ENCODE measurements around the gene POLG2.
A peak's percentile ranks its signal among the peaks of the same experiment; 100 is the strongest.

The POLG2 gene

DNA sequence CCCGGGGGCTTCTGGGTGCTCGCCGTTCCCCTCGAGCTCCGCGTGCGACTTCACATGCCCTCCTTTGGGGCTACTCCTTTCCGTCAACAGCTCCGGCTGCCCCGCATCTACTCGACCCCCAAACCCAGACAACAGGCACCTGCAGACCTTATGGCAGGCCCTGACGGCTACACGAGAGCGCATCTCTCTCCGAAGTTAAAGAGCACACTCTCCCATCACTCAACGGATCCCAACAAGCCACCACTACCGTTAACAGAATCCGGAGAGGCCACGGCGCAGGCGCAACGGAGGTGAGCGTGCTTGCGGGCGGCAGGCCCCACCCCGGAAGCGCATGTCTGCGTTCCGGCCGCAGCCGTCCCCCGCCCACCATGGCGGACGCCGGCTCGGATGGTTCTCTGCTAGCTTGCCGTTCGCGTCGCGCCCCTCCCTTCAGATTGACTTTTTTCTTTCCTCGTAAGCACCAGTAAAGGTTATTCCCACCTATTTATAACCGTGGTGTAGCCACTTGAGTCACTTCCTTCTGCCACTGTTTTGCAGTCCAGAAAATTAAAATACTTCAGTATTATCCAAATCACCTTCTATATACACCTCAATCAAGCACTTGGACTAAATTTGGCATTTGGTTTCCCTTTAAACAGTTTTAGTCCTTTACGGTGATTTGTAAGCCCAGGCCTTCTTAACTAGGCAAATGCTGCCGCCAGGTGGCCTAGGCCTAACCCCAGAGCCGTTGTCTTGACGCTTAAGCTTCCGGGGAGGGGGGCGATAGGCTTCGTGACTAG, at the start of gene POLG2:
TSS of gene POLG2 (minus strand) at position 269 of the 779 bp plus-strand sequence. CDS start at position 183, 86 bp downstream.
- Mint-ChIP-seq H3K4me3 (peak within 1 kb of the TSS; percentile 95 to 97), H3K9me3 (no peaks in the 10 kb centered on the region), H3K27ac (peak within 1 kb of the TSS; percentile 97), H3K27me3 (no peaks in the 10 kb centered on the region), H3K36me3 (peaks cover 48 to 54% of the 10 kb centered on the region in 2 donors), H3K4me1 (peaks cover 46 to 72% of the 10 kb centered on the region in 2 donors)
- peak; percentile 81 to 92 for ATAC-seq (replicated peaks)
- peak; percentile 94 for DNase-seq

DNA sequence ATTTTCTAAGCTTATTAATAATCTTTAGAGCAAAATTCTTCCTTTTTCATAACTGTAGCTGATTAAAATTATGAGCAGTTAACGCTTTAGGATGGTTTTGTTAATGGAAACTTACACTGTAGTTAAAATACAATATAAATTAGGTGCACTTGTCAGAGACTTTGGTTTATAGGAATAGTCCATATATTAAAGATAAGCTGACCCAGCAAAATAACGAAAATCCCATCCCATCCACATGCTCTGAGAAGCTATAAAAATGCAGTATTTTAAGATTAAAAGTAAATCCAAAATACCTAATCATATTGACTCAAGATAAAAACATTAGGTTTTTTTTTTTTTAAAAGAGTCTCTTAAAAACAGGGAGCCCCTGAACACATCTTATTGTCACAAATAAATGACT, 47.9 kb upstream of the POLG2 start:
- H3K9me3 Mint-ChIP-seq: no peaks in the 10 kb centered on the region
- no peak overlapping the region for H3K4me3 Mint-ChIP-seq
- peaks cover 11 to 20% of the 10 kb centered on the region in 2 donors for H3K36me3 Mint-ChIP-seq
- no peaks in the 10 kb centered on the region for H3K27me3 Mint-ChIP-seq
- DNase-seq (no peak), ATAC-seq (replicated peaks) (no peak)
- no peak overlapping the region for H3K27ac Mint-ChIP-seq
- H3K4me1 Mint-ChIP-seq: no peaks in the 10 kb centered on the region

DNA sequence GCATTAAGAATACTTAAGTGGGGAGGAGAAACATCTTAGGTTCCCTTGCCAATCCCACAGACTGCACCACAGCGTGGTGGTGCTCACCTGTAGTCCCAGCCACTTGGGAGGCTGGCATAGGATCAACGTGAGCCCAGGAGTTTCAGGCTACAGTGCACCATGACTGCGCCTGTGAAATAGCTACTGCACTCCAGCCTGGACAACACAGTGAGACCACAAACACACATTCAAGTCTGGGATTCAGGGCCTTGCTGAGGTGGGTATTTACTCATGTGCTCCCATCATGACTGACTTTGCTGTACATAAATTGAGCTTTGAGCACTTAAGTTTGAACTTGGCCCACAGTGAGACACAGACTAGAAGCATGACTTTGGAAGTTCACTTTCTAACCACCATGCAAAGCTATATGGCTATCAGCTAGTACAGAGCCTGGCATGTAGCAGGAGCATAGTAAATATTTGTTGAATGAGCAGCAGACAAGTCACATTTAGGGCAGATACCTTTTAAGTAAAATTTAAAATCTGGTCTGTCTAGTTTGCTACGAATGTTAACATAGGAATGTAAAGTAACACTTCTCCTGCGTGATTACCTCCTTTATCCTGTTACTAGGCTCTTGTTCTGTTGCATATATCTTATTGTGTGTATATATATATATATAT, 43.4 kb upstream of the POLG2 start:
- no peak for DNase-seq
- no peak for ATAC-seq (replicated peaks)
- Mint-ChIP-seq H3K4me3 (no peak overlapping the region), H3K36me3 (peaks cover 26 to 43% of the 10 kb centered on the region in 2 donors), H3K27me3 (no peaks in the 10 kb centered on the region), H3K4me1 (peaks cover 0 to 7% of the 10 kb centered on the region in 2 donors), H3K27ac (no peak overlapping the region), H3K9me3 (no peaks in the 10 kb centered on the region)

DNA sequence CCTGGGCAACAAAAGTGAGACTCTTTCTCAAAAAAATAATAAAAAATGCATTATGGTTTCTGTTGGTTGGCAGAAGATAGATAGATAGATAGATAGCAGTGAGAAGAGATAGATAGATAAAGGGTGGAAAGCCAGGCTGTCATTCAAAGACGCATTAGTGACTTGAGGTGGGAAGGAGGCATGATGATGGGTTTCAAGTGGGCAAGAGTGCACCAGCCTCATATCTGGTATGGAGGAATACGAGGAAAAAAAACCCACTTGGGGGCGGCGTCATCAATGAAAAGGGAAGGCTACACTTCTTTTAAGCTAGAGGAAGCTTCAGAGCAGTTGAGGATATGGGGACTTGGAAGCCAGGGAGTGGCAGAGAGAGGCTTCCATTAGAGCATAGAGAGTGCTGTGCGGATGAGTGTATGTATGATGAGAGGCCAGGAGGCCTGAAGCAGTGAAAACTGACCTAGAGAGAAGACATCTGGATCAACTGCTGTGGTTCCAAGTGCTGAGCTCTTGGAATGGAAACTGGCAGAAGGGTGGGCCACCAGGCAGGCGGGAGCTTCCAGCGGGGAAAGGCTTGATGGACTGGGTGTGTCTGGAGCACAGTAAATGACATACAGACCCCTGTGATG, 41.8 kb upstream of the POLG2 start:
- Mint-ChIP-seq H3K27me3 (no peaks in the 10 kb centered on the region), H3K27ac (peak overlapping the region; percentile 4), H3K4me3 (no peak overlapping the region), H3K36me3 (peaks cover 32 to 50% of the 10 kb centered on the region in 2 donors), H3K9me3 (no peaks in the 10 kb centered on the region), H3K4me1 (peaks cover 3 to 9% of the 10 kb centered on the region in 2 donors)
- no peak for DNase-seq
- no peak for ATAC-seq (replicated peaks)

DNA sequence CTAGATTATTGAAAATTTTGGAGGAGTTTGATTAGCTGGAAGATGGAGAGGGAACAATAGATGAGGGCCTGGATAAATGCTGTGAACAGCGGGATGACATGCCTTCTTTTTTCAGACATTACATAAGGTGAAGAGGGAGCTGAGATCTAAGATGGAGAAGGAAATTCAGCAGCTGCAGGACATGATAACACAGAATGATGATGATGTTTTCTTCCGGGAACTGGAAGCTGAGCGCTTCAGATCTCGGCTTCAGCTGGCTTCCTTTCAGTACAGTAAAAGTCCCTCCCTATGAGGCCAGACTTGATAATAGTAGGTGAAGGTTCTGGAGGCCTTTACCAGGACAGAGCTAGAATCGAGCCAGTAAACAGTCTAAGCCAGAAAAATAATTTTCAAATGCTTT, 40.6 kb upstream of the POLG2 start:
- peak overlapping the region; percentile 6 for H3K27ac Mint-ChIP-seq
- H3K27me3 Mint-ChIP-seq: no peaks in the 10 kb centered on the region
- H3K9me3 Mint-ChIP-seq: no peaks in the 10 kb centered on the region
- DNase-seq (no peak), ATAC-seq (replicated peaks) (no peak)
- no peak overlapping the region for H3K4me3 Mint-ChIP-seq
- H3K36me3 Mint-ChIP-seq: peaks cover 40 to 54% of the 10 kb centered on the region in 2 donors
- peaks cover 4 to 15% of the 10 kb centered on the region in 2 donors for H3K4me1 Mint-ChIP-seq

DNA sequence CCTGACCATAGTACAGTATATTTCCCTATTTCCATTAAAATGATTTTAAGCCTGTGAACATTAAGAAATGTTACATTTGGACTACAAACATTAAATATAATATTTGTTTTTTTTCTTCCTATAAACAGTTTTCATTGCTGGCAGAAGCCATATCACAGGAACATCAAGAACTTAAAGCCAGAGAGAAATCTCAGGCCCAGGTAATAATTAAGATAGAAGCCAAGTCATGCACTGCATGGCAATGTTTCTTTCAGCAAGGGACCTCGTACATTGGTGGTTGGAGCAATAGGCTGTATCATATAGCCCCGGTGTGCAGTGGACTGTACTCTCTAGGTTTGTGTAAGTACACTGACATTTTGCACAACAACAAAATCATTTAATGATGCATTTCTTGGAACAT, 40.1 kb upstream of the POLG2 start:
- Mint-ChIP-seq H3K4me3 (no peak overlapping the region), H3K27ac (no peak overlapping the region), H3K9me3 (no peaks in the 10 kb centered on the region), H3K27me3 (no peaks in the 10 kb centered on the region), H3K4me1 (peaks cover 4 to 15% of the 10 kb centered on the region in 2 donors), H3K36me3 (peaks cover 39 to 56% of the 10 kb centered on the region in 2 donors)
- DNase-seq: no peak
- ATAC-seq (replicated peaks): no peak

DNA sequence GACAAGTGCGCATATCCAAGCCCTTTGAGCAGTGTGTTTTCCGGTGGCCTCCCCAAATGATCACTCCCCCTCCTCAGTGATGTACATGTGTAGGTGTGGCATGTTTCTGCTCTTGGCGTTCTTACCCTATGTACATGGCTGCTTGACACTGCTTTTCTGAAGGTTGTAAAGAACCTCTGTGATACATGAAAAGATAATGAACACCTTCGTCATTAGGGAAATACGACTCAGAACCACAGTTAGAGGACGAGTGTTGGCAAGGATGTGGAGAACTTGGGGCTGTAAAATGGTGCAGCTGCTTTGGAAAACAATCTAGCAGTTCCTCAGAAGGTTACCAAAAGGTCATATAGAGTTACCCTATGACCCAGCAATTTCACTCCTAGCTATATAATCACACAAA, 38.5 kb upstream of the POLG2 start:
- H3K36me3 Mint-ChIP-seq: peaks cover 42 to 59% of the 10 kb centered on the region in 2 donors
- H3K27me3 Mint-ChIP-seq: no peaks in the 10 kb centered on the region
- H3K9me3 Mint-ChIP-seq: no peaks in the 10 kb centered on the region
- ATAC-seq (replicated peaks): peak in 1 of 2 donors; percentile 33
- DNase-seq: no peak
- peaks cover 10 to 25% of the 10 kb centered on the region in 2 donors for H3K4me1 Mint-ChIP-seq
- H3K4me3 Mint-ChIP-seq: no peak overlapping the region
- no peak overlapping the region for H3K27ac Mint-ChIP-seq

DNA sequence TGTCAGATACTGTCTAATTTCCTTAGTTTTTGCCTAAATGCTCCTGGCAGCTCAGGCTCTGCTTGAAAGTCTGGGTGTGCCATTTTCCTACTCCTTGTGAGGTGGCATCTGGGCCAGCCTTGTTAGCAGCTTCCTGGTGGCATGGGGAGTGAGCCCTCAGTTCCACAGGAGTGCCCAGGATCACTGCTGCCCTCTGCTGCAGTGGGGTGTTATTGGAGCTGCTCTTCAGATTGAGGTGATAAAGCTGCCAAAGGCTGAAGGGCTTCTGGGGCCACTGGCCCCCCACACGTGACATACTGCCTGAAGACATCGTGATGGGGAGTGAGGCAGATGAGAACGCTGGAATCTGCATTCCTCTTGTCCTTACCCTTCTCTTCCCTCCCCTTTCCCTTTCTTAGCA, 37.3 kb upstream of the POLG2 start:
- Mint-ChIP-seq H3K4me1 (peaks cover 10 to 25% of the 10 kb centered on the region in 2 donors), H3K36me3 (peaks cover 46 to 61% of the 10 kb centered on the region in 2 donors), H3K4me3 (no peak overlapping the region), H3K27me3 (no peaks in the 10 kb centered on the region), H3K9me3 (no peaks in the 10 kb centered on the region), H3K27ac (peak overlapping the region; percentile 72)
- DNase-seq (no peak), ATAC-seq (replicated peaks) (peak; percentile 50 to 52)

DNA sequence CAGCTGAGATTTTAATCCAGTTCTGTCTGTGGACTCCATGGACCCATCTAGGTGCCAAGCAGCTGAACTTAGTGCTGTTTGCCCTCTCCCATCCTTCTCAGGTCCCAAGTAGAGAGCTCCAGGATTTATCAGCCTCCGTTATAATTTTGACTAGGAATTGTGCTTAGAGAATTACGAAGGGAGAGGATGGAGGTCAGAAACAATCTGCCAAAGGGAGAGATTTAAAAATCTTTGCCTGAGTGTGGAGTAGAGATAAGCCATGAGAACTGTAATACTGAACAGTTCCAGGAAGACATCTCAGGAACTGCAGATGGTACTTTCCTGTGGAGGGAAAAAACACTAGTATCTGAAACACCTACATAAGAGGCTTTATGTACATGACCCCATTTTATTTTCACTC, 36.9 kb upstream of the POLG2 start:
- no peaks in the 10 kb centered on the region for H3K9me3 Mint-ChIP-seq
- H3K4me1 Mint-ChIP-seq: peaks cover 10 to 25% of the 10 kb centered on the region in 2 donors
- DNase-seq (no peak), ATAC-seq (replicated peaks) (no peak)
- peak overlapping the region; percentile 72 for H3K27ac Mint-ChIP-seq
- no peaks in the 10 kb centered on the region for H3K27me3 Mint-ChIP-seq
- H3K4me3 Mint-ChIP-seq: no peak overlapping the region
- peaks cover 44 to 62% of the 10 kb centered on the region in 2 donors for H3K36me3 Mint-ChIP-seq

DNA sequence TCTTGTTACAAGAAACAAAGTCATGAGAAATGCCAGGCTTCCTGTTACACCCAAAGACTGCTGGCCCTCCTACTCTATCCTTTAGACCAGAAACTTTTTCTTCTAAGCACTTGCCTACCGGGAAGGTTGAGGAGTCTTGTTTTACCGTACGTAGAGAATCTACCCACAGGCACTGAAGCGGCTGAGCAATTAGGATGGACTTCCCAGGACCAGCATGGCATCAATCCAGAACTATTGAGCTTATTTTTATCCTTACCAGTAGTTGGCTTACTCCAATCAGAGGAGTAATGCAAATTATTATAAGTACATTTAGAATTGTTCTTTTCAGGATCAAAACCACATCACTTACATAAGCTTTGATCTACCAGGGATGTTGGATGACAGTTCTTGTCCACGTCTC, 35.6 kb upstream of the POLG2 start:
- no peak overlapping the region for H3K27ac Mint-ChIP-seq

DNA sequence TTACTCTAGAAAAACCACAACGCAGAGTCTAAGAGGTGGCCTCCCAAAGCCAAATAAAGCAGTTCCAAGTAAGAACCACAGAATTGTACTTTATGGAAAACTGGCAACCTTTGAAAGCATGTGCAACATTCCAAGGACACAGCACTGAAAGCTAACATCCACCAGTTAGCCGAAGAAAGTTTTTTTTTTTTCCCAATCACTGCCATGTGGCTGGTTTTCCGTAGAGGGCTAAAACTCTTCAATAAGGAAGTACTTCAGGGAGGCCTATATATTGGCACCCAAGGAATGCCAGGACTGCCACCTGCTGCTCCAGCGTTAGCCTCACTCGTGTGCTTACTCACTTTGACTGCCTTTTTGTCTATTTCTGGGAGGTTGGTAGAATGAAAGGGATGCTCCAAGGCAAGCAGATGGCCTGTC, 35.1 kb upstream of the POLG2 start:
- no peak for ATAC-seq (replicated peaks)
- H3K9me3 Mint-ChIP-seq: no peaks in the 10 kb centered on the region
- no peak overlapping the region for H3K27ac Mint-ChIP-seq
- H3K36me3 Mint-ChIP-seq: peaks cover 41 to 63% of the 10 kb centered on the region in 2 donors
- H3K4me1 Mint-ChIP-seq: peaks cover 12 to 25% of the 10 kb centered on the region in 2 donors
- no peak for DNase-seq
- no peak overlapping the region for H3K4me3 Mint-ChIP-seq
- no peaks in the 10 kb centered on the region for H3K27me3 Mint-ChIP-seq

More for the DNA sequence above, 35.6 kb upstream of the POLG2 start:
- no peak for ATAC-seq (replicated peaks)
- no peak for DNase-seq
- Mint-ChIP-seq H3K4me3 (no peak overlapping the region), H3K27me3 (no peaks in the 10 kb centered on the region), H3K9me3 (no peaks in the 10 kb centered on the region), H3K4me1 (peaks cover 10 to 25% of the 10 kb centered on the region in 2 donors), H3K36me3 (peaks cover 43 to 62% of the 10 kb centered on the region in 2 donors)

DNA sequence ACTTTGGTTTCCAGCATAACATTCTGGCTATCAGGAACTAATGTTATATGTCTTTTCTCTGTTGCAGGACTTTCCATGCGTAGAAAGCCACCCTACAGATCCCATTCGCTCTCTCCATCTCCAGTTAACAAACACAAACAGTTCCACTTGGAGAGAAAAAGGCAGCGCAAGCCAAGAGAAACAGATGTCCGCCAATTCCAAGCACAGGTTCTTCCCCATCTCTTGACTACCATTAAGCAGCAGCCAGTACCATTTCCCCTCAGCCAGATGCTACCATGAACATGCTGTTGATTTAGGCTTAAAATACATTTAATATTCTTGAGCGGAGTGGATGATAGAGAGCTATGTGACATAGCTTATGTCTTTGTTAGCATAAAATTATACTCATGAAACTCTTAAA, 32.4 kb upstream of the POLG2 start:
- Mint-ChIP-seq H3K4me3 (no peak overlapping the region), H3K36me3 (peaks cover 38 to 61% of the 10 kb centered on the region in 2 donors), H3K27me3 (no peaks in the 10 kb centered on the region), H3K9me3 (no peaks in the 10 kb centered on the region), H3K27ac (no peak overlapping the region), H3K4me1 (peaks cover 10 to 16% of the 10 kb centered on the region in 2 donors)
- ATAC-seq (replicated peaks) (no peak), DNase-seq (no peak)

DNA sequence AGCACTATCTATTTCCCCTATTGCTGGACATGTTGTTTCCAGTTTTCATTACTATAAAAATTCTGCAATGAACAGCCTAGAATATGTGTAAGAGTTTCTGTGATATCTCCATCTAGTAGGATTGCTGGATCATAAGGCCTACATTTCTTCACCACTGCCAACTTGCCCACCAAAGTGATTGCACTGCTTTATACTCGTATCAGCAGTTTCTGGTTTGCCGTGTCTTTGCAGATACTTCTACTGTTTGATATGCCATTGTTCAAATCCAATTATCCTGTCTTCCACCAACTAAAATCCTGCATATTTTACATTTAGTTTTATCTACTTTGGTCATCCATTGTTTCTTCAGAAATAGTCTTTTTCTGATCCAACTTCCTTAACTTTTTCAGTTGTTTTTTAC, 31.1 kb upstream of the POLG2 start:
- no peaks in the 10 kb centered on the region for H3K9me3 Mint-ChIP-seq
- peaks cover 34 to 56% of the 10 kb centered on the region in 2 donors for H3K36me3 Mint-ChIP-seq
- DNase-seq: no peak
- peaks cover 8 to 10% of the 10 kb centered on the region in 2 donors for H3K4me1 Mint-ChIP-seq
- no peak for ATAC-seq (replicated peaks)
- H3K27me3 Mint-ChIP-seq: no peaks in the 10 kb centered on the region
- H3K27ac Mint-ChIP-seq: no peak overlapping the region
- no peak overlapping the region for H3K4me3 Mint-ChIP-seq

DNA sequence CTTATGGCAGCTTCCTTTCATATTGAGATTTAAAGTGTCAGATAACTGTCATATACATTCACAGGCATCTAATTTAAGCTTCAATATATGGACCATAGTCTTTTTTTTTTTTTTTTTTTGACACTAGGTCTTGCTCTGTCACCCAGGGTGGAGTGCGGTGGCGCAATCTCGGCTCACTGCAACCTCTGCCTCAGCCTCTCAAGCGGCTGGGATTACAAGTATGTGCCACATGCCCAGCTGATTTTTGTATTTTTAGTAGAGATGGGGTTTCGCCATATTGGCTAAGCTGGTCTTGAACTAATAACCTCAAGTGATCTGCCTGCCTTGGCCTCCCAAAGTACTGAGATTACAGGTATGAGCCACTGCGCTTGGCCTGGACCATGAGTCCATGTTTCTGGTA, 23.5 kb upstream of the POLG2 start:
- Mint-ChIP-seq H3K4me1 (peaks cover 2 to 6% of the 10 kb centered on the region in 2 donors), H3K9me3 (no peaks in the 10 kb centered on the region), H3K27ac (no peak overlapping the region), H3K4me3 (no peak overlapping the region), H3K36me3 (peaks cover 18 to 34% of the 10 kb centered on the region in 2 donors), H3K27me3 (no peaks in the 10 kb centered on the region)
- DNase-seq (no peak), ATAC-seq (replicated peaks) (no peak)

Measured in stimulated activated naive B cell treated with anti-CD40 and anti-IgM and Interleukin-4, amounts not matched to agents 10 μg/mL and 1 μg/mL and 100 μg/mL, for 72 hours (primary cell).